Measurements from ENCODE around the gene USP5. TPM values are rescaled to one million over a fixed set of nuclear protein-coding genes. Genes with fewer than 3 reads are reported as not detected.

The USP5 gene
- total and polyA plus RNA-seq, 8 donors: 20.9 to 69.4 (median 32.4) TPM

- 76 to 87% (median 80%) methylated on average over 21 to 22 of the region's 22 CpGs for WGBS, 5 donors
- Histone ChIP-seq H3K4me1 (peaks cover 27 to 62% (median 45%) of the 10 kb centered on the region in 4 donors), H3K27ac (peak overlapping the region in 3 of 5 donors; percentile 45 to 62 (median 47)), H3K9me3 (no peaks in the 10 kb centered on the region), H3K4me3 (no peak overlapping the region), H3K27me3 (peaks cover 0 to 80% (median 30%) of the 10 kb centered on the region in 3 donors), H3K36me3 (peaks cover 0 to 17% (median 13%) of the 10 kb centered on the region in 4 donors)
- TF ChIP-seq EP300 (IDR thresholded peaks at IDR 0.05) (no peak), POLR2AphosphoS5 (IDR thresholded peaks at IDR 0.05) (no peak), POLR2A (IDR thresholded peaks at IDR 0.05) (no peak), CTCF (IDR thresholded peaks at IDR 0.05) (no peak)
- intact Hi-C loops (cut with DNase I; ENCODE audit: low total_unique reads): loop anchor here (10.0 kb wide), 1 partner anchor 82 kb away; no protein-coding TSS in a partner anchor
- DNase-seq: no peak
These were observed 25.1 kb upstream of the USP5 start for GRCh38 chr12:6826734-6827436.

DNA sequence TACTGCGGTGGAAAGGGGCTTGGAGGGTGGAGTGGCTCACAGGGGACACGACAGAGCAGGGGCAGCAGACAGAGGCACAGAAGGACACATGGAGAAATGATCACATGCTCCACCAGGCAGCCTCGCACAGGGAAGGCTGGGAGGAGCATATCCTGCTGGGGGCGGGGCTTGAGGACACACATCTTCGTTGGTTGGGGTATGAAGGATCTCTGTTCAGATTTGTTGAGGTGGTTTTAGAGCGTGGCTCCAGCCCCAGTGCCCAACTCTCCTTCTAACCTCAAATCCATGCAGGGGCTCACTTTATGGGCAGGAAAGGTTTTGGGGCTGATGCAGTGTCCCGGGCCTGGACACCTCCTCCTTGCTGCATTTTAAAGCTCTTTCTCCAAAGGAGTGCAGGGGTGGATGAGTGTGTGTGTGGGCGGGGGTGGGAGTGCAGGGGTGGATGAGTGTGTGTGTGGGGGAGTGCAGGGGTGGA, 24.5 kb upstream of the USP5 start:
- TF ChIP-seq POLR2A (IDR thresholded peaks at IDR 0.05) (no peak), POLR2AphosphoS5 (IDR thresholded peaks at IDR 0.05) (no peak), CTCF (IDR thresholded peaks at IDR 0.05) (no peak), EP300 (IDR thresholded peaks at IDR 0.05) (no peak)
- Histone ChIP-seq H3K4me1 (peaks cover 21 to 56% (median 40%) of the 10 kb centered on the region in 4 donors), H3K27me3 (peaks cover 0 to 74% (median 26%) of the 10 kb centered on the region in 3 donors), H3K4me3 (peak overlapping the region in 1 of 4 donors; percentile 85), H3K9me3 (no peaks in the 10 kb centered on the region), H3K36me3 (peaks cover 0 to 23% (median 18%) of the 10 kb centered on the region in 4 donors), H3K27ac (peak overlapping the region in 3 of 5 donors; percentile 45 to 62 (median 47))
- DNase-seq: peak; percentile 79 to 91
- 5 to 16% (median 9%) methylated on average over 8 of the region's 8 CpGs for WGBS, 5 donors
- intact Hi-C loops (cut with DNase I; ENCODE audit: low total_unique reads): loop anchor here (10.0 kb wide), 1 partner anchor 83 kb away; no protein-coding TSS in a partner anchor

GRCh38 chr12:6827982-6828780, 23.8 kb upstream of the USP5 start, which contains the start of gene P3H3:
TSS of gene P3H3 (plus strand) at chr12:6828407. CDS start at chr12:6828441, 34 bp downstream.
- 0 to 4% (median 1%) methylated on average over 16 to 60 of the region's 60 CpGs for WGBS, 5 donors
- H3K9me3 ChIP-seq: no peaks in the 10 kb centered on the region
- DNase-seq: peak in 1 of 2 donors; percentile 82
- H3K27ac ChIP-seq: peak within 1 kb of the TSS; percentile 49 to 91 (median 78)
- peaks cover 0 to 67% (median 19%) of the 10 kb centered on the region in 3 donors for H3K27me3 ChIP-seq
- peak within 1 kb of the TSS; percentile 76 to 91 (median 86) for H3K4me3 ChIP-seq
- no peak for TF ChIP-seq POLR2A (IDR thresholded peaks at IDR 0.05)
- no peak for TF ChIP-seq EP300 (IDR thresholded peaks at IDR 0.05)
- no peak for TF ChIP-seq POLR2AphosphoS5 (IDR thresholded peaks at IDR 0.05)
- TF ChIP-seq CTCF (IDR thresholded peaks at IDR 0.05): peak in 1 of 7 experiments; percentile 9
- peaks cover 0 to 24% (median 19%) of the 10 kb centered on the region in 4 donors for H3K36me3 ChIP-seq
- intact Hi-C loops (cut with DNase I; ENCODE audit: low total_unique reads): loop anchor here (10.0 kb wide), 1 partner anchor 83 kb away; no protein-coding TSS in a partner anchor
- H3K4me1 ChIP-seq: peaks cover 21 to 54% (median 37%) of the 10 kb centered on the region in 4 donors

Data from stomach (tissue), 9 donors.